ACHN (cell line): ENCODE data around the gene TTC3.
A peak's percentile ranks its signal among the peaks of the same experiment; 100 is the strongest.
"Not testable (repeated sequence)": the region's sequence is repeated elsewhere in the genome, so short reads cannot be mapped to it uniquely, and the experiment has no call there.

Source experiments
- DNase-seq: peaks from one replicate; pipeline ENCODE4 v3.0.0-alpha.2; 2015
- in situ Hi-C: cut with HindIII; loops from 2 replicates; pipeline ENCODE4 v1.10.0; 2017; ENCODE audit warnings: low sequenced_read_pairs, low pct_ligation_motif_present, low pct_unique_long_range_greater_than_20kb

Gene TTC3, protein sequence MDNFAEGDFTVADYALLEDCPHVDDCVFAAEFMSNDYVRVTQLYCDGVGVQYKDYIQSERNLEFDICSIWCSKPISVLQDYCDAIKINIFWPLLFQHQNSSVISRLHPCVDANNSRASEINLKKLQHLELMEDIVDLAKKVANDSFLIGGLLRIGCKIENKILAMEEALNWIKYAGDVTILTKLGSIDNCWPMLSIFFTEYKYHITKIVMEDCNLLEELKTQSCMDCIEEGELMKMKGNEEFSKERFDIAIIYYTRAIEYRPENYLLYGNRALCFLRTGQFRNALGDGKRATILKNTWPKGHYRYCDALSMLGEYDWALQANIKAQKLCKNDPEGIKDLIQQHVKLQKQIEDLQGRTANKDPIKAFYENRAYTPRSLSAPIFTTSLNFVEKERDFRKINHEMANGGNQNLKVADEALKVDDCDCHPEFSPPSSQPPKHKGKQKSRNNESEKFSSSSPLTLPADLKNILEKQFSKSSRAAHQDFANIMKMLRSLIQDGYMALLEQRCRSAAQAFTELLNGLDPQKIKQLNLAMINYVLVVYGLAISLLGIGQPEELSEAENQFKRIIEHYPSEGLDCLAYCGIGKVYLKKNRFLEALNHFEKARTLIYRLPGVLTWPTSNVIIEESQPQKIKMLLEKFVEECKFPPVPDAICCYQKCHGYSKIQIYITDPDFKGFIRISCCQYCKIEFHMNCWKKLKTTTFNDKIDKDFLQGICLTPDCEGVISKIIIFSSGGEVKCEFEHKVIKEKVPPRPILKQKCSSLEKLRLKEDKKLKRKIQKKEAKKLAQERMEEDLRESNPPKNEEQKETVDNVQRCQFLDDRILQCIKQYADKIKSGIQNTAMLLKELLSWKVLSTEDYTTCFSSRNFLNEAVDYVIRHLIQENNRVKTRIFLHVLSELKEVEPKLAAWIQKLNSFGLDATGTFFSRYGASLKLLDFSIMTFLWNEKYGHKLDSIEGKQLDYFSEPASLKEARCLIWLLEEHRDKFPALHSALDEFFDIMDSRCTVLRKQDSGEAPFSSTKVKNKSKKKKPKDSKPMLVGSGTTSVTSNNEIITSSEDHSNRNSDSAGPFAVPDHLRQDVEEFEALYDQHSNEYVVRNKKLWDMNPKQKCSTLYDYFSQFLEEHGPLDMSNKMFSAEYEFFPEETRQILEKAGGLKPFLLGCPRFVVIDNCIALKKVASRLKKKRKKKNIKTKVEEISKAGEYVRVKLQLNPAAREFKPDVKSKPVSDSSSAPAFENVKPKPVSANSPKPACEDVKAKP (N-terminal part only)

DNA sequence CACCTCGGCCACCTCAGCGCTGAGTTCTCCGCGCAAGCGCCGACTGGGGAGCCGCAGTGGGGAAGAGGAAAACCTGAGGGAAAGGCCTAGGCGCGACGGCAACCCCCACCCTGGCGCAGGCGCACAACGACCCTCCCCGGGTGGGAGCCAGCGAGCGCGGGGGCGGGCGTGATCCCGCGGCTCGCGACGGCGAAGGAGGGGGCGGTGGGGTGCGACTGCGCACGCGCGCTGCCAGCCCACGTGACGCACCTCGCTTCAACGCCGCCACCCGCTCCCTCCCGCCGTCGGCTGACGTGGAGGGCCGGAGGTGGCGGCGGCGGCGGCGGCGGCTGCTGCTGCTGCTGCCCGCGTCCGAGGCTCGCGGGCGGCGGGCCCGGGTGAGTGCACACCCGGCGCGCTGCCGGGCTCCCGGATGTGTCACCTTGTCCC is at the start of gene TTC3, which contains the start of gene PIGP:
Gene TTC3, plus strand, starts transcription at position 267 of the 429 bp plus-strand sequence. CDS start 14,004 bp downstream, outside the sequence.
Gene PIGP, minus strand, starts transcription at position 84 of the 429 bp plus-strand sequence. CDS start 556 bp downstream, outside the sequence.
- DNase-seq: peak; percentile 90
- in situ Hi-C loops: no loop called here

DNA sequence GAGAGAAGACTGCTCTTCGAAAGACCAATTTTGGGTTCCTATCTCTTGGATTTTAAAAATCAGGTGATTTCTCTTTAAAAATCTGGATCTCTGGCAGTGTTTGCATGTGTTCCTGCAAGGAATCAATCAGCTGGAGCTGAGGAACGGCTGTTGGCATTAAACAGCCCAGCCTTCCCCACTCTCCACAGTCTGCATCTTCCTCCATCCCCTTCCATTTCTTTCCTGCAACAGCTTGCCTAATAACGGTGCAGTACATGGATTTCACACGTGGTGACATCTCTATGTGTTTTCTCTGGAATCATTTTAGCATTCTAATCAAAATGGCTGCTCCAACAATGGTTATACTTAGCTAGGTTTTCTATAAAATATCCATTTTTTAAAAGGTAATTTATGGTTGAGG is 46.6 kb upstream of the TTC3 start:
- no peak for DNase-seq
- in situ Hi-C loops: no loop called here

DNA sequence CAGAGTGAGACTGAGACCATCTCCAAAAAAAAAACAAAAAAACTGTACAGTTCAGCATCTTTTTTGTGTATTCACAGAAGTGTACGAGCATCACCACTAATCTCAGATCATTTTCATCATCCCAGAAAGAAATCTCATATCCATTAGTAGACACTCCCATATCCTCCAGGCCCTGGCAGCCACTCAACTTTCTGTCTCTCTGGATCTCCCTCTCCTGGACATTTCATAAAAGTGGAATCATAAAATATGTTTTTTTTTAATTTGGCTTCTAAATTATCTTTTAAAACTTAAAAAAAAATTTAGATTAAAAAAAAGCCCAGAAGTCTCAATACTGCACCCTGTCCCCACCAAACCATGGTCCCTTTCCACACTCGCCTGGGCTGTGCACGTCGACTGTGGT is 44.5 kb upstream of the TTC3 start:
- in situ Hi-C loops: no loop called here
- no peak for DNase-seq

DNA sequence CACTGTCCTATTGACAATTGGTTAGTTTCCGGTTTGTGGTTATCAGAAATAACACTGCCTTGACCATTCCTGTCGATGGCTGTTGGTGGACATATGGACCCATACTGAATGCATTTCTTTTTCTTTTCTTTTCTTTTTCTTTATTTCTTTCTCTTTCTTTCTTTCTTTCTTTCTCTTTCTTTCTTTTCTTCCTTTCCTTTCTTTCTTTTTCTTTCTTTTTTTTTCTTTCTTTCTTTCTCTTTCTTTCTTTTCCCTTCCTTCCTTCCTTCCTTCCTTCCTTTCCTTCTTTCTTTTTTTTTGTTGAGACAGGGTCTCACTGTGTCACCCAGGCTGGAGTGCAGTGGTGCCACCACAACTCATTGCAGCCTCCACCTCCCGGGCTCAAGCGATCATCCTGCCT is 42.2 kb upstream of the TTC3 start:
- DNase-seq: no peak
- in situ Hi-C loops: no loop called here

DNA sequence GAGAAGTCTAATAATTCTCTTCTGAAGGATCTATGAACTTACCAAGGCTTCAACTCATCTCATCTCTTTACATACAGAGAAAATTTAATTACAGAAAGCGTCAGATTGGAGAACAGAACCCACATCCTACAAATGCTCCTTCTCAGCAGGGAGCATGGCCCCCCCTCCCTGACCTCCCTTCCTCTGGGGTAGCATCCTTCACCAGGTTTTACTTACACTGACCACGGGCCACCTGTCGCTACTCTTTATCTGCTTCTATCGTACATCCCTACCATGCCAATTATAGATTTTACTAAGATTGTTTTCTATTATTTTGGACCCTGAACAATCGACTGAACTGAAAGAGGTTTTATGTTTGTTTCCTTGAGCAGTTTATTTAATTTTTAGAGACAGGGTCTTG is 40.8 kb upstream of the TTC3 start:
- no peak for DNase-seq
- in situ Hi-C loops: no loop called here

DNA sequence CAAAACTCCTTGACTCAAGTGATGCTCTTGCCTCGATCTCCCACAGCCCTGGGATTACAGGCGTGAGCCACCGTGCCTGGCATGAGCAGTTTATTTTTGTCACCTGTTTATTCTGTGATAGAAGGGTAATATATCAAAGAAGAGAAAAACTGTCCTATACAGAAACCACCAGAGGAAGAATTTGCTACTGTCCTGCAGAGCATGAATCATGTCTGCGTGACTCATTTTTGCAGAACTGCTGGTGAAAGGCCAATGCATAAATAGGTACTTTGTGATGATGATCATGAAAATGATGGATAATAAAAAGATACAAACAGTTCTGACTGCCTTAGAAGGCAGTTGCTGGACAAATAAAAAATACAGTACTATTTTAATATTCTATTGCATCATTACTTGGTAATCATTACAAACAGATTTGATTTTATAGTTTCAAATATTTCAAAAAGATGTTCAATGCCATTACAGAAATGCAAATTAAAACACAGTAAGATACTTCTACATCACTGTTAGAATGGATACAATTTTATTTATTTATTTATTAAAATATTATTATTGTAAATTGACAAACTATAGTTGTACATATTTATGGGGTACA is 40.1 kb upstream of the TTC3 start:
- DNase-seq: peak; percentile 49
- in situ Hi-C loops: no loop called here

DNA sequence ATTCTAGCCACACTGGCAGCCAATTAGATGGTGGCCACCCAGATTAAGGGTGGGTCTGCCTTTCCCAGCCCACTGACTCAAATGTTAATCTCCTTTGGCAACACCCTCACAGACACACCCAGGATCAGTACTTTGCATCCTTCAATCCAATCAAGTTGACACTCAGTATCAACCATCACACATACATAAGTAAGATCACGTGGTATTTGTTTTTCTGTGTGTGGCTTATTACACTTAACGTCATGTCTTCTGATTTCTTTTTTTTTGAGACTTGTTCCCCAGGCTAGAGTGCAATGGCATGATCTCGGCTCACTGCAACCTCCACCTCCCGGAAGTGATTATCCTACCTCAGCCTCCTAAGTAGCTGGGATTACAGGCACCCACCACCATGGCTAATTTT is 38.7 kb upstream of the TTC3 start:
- DNase-seq, in situ Hi-C loops: not testable (repeated sequence)

DNA sequence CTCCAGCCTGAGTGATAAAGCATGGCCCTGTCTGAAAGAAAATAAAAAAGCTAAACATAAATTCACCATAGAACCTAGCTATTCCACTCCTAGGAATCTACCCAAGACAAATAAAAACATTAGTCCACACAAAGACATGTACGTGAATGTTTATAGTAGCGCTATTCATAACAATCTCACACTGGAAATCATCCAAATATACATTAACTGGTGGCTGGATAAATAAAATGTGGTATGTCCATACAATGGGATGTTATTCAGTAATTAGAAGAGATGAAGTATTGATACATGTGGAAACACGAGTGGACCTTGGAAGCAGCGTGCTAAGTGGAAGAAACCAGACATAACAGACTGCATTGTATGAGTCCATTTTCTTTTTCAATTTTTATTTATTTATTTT is 36.9 kb upstream of the TTC3 start:
- in situ Hi-C loops: no loop called here

DNA sequence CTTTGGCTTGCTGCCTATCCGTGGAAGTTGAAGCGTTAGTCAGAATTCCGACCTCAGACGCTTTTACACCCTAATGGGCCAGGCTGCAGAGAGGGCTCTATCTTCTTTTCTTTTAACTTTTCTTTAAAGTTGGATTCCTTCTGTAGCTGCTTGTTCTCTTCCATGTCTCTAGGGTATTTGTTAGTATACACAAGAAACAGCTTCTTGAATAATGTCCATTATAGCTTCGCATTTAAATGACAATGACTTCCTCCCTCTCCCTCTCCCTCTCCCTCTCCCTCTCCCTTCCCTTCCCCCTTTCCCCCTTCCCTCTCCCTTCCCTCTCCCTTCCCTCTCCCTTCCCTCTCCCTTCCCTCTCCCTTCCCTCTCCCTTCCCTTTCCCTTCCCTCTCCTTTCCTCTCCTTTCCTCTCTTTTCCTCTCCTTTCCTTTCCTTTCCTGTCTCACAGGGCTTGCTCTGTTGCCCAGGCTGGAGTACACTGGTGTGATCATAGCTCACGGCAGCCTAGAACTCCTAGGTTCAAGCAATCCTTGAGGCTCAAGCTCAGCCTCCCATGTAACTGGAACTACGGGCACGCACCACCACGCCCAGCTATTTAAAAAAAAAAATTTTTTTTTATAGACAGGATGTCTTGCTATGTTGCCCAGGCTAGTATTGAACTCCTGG is 33.5 kb upstream of the TTC3 start:
- in situ Hi-C loops: no loop called here
- no peak for DNase-seq

More for the DNA sequence above, 36.9 kb upstream of the TTC3 start:
- DNase-seq: no peak

DNA sequence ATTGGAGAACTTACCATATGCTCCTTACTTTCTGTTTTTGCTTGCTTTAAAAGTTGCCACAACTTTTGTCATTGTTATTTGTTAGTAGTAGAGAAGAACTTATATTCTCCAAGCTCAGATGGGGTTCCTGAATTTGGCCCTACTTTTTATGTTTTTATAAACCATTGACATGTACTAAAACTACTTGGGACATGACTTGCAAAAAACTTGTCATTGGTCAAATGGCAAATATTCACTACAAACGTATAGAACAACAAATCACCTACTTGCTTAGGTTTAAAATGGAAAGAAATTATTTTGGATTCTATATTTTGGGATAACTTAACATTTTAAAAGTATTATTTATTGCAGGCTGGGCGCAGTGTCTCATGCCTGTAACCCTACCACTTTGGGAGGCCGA is 32.8 kb upstream of the TTC3 start:
- in situ Hi-C loops: no loop called here

DNA sequence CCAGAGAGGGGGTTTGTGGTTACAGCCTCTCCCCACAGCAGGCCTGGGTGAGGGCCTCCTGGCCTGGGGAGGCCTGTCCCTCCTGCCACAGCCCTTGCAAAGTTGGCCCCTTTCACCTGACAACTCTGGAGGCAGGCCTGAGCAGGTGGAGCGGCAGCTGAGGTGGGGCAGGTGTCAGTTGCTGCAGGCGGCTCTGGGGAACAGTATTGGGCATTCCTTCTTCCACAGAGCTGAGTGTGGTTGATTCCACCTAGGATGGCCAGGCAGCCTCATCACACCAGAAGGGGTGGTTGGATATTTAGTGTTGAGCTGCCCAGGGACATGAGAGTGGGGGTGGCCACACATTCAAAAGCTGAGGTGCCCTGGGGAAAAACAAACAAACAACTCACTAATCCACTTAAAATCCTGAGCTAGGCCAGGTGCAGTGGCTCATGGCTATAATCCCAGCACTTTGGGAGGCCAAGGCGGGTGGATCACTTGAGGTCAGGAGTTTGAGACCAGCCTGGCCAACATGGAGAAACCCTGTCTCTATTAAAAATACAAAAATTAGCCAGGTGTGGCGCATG is 31.3 kb upstream of the TTC3 start:
- DNase-seq: no peak
- in situ Hi-C loops: no loop called here

More for the DNA sequence above, 32.8 kb upstream of the TTC3 start:
- DNase-seq: no peak

DNA sequence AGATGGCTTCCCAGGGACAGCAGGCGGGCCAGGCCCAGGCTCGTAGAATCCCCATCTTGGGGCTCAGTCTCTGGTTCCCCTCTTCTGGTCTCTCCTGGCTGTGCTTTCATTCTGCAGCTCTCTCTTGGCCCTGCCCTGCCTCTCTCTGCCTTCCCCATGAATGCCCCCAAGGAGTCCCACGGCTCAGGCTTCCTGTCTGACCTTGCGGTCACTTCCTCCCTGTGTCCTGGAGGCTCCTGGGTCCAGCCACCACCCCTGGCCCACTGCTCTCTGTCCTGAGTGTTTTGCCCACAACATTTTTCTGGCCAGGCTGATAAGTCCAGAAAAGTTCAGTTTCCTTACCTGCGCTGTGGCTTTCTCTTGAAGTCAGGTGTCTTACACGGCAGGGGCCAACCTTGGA is 29.2 kb upstream of the TTC3 start:
- DNase-seq: no peak
- in situ Hi-C loops: no loop called here

DNA sequence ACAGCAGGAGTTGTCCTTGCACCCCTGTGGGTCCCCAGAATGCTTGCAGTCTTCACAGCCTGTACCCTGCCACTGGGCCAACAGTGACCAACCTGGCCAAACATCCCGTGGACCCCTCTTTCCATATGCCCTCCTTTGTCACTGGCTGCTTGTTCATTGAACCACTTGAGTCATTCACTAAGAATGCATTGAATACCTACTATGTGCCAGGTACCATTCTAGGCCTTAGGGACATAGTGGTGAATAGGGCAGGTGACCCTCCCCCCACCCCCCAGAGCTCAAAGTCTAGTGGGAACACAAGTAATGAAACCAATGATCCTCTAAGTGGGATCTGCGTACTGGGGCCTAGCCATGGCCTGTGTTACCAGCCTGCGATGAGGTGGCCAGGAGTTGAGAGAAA is 28.4 kb upstream of the TTC3 start:
- no peak for DNase-seq
- in situ Hi-C loops: no loop called here

DNA sequence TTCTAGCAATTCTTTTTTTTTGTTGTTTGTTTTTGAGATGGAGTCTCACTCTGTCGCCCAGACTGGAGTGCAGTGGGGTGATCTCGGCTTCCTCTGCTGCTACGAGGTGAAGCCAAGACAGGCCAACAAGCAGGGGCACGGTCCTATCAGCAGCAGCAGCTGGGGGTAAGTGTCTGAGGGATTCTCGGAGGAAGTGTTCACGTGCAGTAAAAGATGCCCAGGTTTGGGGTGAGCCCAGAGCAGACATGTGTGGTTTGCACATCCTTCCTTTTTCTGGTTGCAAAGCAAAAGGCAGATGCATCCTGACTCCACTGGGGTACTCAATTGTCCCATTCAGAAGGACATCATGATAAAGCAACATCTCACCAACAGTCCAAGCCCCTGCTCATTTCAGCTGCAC is 27.9 kb upstream of the TTC3 start:
- no peak for DNase-seq
- in situ Hi-C loops: no loop called here

DNA sequence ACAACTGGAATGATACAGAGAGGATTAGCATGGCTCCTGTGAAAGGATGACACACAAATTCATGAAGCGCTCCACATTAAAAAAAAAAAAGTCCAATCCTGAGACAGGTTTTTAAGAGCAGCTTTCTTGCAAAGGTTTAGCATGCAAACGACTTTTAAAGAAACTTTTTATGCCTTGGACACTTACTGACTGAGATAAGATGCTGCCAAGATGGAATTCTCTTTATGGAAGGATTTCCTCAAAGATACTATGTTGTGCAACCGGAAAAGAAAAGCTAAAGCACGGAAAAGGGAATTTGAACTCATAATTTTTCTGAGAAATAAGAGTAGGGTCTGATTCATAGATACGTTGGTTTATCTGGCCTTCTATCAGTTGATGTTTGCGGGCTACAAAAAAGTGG is 27.5 kb upstream of the TTC3 start:
- DNase-seq: no peak
- in situ Hi-C loops: no loop called here

DNA sequence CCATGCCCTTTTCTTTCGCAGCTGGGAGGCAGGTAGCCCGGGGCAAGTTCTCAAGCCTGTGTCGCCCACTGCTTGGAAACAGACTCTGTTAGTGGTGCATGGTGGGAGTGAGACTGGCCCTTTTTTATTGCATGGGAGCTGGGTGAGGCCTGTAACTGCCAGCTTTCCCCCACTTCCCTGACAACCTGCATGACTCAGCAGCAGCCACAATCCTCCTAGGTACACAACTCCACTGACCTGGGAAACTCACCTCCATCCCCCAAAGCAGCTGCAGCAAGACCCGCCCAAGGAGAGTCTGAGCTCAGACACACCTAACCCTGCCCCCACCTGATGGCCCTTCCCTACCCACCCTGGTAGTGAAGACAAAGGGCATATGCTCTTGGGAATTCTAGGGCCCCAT is 26.0 kb upstream of the TTC3 start:
- no peak for DNase-seq
- in situ Hi-C loops: no loop called here

DNA sequence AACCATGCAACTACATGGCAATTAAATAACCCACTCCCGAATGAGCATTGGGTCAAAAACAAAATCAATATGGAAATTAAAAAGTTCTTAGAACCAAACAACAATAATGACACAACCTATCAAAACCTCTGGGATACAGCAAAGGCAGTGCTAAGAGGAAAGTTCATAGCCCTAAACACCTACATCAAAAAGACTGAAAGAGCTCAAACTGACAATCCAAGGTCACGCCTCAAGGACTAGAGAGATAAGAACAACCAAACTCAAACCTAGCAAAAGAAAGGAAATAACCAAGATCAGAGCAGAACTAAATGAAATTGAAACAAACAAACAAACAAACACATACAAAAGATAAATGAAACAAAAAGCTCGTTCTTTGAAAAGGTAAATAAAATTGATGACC is 23.3 kb upstream of the TTC3 start:
- in situ Hi-C loops, DNase-seq: not testable (repeated sequence)
